Nephron (organoid): ENCODE measurements around the gene USP15.
"Not testable (repeated sequence)": the region's sequence is repeated elsewhere in the genome, so short reads cannot be mapped to it uniquely, and the experiment has no call there.

Experiments used
- H3K27ac Mint-ChIP-seq, 3 experiments: 2 replicates each; pipeline ENCODE4 v1.8.0; 2020; ENCODE audit warnings: mixed read lengths in 3 of 3, mild to moderate bottlenecking in 2 of 3, moderate library complexity in 1 of 3
- H3K27me3 Mint-ChIP-seq: 2 replicates; pipeline ENCODE4 v1.8.0; 2021; ENCODE audit warnings: low read depth, mild to moderate bottlenecking, moderate library complexity, mixed read lengths
- H3K36me3 Mint-ChIP-seq: 2 replicates; pipeline ENCODE4 v1.8.0; 2020; ENCODE audit warnings: low read depth, mixed read lengths
- H3K4me1 Mint-ChIP-seq: 2 replicates; pipeline ENCODE4 v1.8.0; 2020; ENCODE audit warnings: mixed read lengths
- H3K4me3 Mint-ChIP-seq, 3 experiments: 2 replicates each; pipeline ENCODE4 v1.8.0; 2020; ENCODE audit warnings: mild to moderate bottlenecking in 3 of 3, mixed read lengths in 3 of 3, moderate library complexity in 2 of 3
- H3K9me3 Mint-ChIP-seq: 2 replicates; pipeline ENCODE4 v1.8.0; 2020; ENCODE audit warnings: mixed read lengths
- TF ChIP-seq, protein P1 (sequence below), 3 experiments: fragments of 200-600 bp; sonication (generic); IDR thresholded peaks; one replicate each; pipeline ENCODE4 v1.5.0; 2021; ENCODE audit warnings: antibody characterized with exemption in 3 of 3; ENCODE audit not compliant: unreplicated experiment in 3 of 3

USP15 gene

GRCh38 chr12:62332598-62332997, 72.4 kb downstream of the USP15 start:
- H3K4me3 Mint-ChIP-seq = no peak overlapping the region
- H3K36me3 Mint-ChIP-seq = peaks cover 32% of the 10 kb centered on the region
- no peaks in the 10 kb centered on the region for H3K4me1 Mint-ChIP-seq
- H3K9me3 Mint-ChIP-seq = peaks cover 5% of the 10 kb centered on the region
- H3K27ac Mint-ChIP-seq = no peak overlapping the region
- TF ChIP-seq, protein P1, sequence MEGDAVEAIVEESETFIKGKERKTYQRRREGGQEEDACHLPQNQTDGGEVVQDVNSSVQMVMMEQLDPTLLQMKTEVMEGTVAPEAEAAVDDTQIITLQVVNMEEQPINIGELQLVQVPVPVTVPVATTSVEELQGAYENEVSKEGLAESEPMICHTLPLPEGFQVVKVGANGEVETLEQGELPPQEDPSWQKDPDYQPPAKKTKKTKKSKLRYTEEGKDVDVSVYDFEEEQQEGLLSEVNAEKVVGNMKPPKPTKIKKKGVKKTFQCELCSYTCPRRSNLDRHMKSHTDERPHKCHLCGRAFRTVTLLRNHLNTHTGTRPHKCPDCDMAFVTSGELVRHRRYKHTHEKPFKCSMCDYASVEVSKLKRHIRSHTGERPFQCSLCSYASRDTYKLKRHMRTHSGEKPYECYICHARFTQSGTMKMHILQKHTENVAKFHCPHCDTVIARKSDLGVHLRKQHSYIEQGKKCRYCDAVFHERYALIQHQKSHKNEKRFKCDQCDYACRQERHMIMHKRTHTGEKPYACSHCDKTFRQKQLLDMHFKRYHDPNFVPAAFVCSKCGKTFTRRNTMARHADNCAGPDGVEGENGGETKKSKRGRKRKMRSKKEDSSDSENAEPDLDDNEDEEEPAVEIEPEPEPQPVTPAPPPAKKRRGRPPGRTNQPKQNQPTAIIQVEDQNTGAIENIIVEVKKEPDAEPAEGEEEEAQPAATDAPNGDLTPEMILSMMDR (IDR thresholded peaks at IDR 0.05; ENCODE audit: unreplicated experiment in 3 of 3) = no peak
- no peaks in the 10 kb centered on the region for H3K27me3 Mint-ChIP-seq

GRCh38 chr12:62335057-62335456, 74.9 kb downstream of the USP15 start:
- Mint-ChIP-seq H3K4me3 (no peak overlapping the region), H3K4me1 (no peaks in the 10 kb centered on the region), H3K27ac (no peak overlapping the region), H3K27me3 (no peaks in the 10 kb centered on the region), H3K9me3 (peaks cover 26% of the 10 kb centered on the region), H3K36me3 (peaks cover 46% of the 10 kb centered on the region)
- TF ChIP-seq, protein P1 (IDR thresholded peaks at IDR 0.05; ENCODE audit: unreplicated experiment in 3 of 3) = no peak

DNA sequence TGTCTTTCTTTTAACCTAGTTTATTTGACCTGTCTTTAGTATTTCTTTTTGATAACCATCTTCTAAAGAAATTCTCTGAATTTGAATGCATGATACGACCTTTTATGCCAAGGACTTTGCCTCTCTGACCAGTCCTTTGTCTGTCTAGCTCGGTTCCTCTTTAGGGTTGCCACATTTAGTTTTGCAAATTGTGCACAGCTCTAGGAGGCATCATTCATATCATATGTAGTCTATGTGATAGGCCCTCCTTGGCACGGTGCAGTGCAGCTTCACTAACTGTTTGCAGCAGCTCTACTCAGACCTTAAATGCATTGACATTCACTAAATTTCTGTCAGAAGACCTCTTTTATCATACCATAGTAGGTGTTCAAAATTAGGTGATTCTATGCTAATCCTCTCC, 75.6 kb downstream of the USP15 start:
- no peaks in the 10 kb centered on the region for H3K27me3 Mint-ChIP-seq
- H3K4me1 Mint-ChIP-seq = no peaks in the 10 kb centered on the region
- no peak overlapping the region for H3K27ac Mint-ChIP-seq
- TF ChIP-seq, protein P1 (IDR thresholded peaks at IDR 0.05; ENCODE audit: unreplicated experiment in 3 of 3) = no peak
- no peak overlapping the region for H3K4me3 Mint-ChIP-seq
- peaks cover 54% of the 10 kb centered on the region for H3K36me3 Mint-ChIP-seq
- H3K9me3 Mint-ChIP-seq = peaks cover 33% of the 10 kb centered on the region

DNA sequence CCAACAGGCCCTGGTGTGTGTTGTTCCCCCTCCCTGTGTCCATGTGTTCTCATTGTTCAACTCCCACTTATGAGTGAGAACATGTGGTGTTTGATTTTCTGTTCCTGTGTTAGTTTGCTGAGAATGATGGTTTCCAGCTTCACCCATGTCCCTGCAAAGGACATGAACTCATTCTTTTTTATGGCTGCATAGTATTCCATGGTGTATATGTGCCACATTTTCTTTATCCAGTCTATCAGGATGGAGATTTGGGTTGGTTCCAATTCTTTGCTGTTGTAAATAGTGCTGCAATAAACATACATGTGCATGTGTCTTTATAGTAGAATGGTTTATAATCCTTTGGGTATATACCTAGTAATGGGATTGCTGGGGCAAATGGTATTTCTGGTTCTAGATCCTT, 77.4 kb downstream of the USP15 start:
- not testable (repeated sequence) for H3K4me1 Mint-ChIP-seq, H3K4me3 Mint-ChIP-seq, H3K27me3 Mint-ChIP-seq, H3K27ac Mint-ChIP-seq
- Mint-ChIP-seq H3K9me3 (peaks cover 44% of the 10 kb centered on the region), H3K36me3 (peaks cover 67% of the 10 kb centered on the region)

DNA sequence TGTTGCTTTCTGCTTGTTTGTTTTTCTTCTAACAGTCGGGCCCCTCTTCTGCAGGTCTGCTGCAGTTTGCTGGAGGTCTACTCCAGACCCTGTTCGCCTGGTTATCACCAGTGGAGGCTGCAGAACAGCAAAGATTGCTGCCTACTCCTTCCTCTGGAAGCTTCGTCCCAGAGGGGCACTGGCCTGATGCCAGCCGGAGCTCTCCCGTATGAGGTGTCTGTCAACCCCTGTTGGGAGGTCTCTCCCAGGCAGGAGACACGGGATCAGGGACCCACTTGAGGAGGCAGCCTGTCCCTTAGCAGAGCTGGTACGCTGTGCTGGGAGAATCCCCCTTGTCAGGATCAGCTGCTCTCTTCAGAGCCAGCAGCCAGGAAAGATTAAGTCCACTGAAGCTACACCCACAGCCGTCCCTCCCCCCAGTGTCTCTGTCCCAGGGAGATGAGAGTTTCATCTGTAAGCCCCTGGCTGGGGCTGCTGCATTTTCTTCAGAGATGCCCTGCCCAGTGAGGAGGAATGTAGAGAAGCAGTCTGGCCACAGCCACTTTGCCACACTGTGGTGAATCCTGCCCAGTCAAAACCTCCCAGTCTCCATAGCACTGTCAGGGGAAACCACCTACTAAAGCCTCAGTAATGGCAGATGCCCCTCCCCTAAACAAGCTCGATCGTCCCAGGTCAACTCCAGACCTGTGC, 82.6 kb downstream of the USP15 start:
- H3K27me3 Mint-ChIP-seq, H3K4me3 Mint-ChIP-seq, H3K27ac Mint-ChIP-seq, H3K4me1 Mint-ChIP-seq: not testable (repeated sequence)
- Mint-ChIP-seq H3K9me3 (peaks cover 55% of the 10 kb centered on the region), H3K36me3 (peaks cover 87% of the 10 kb centered on the region)

DNA sequence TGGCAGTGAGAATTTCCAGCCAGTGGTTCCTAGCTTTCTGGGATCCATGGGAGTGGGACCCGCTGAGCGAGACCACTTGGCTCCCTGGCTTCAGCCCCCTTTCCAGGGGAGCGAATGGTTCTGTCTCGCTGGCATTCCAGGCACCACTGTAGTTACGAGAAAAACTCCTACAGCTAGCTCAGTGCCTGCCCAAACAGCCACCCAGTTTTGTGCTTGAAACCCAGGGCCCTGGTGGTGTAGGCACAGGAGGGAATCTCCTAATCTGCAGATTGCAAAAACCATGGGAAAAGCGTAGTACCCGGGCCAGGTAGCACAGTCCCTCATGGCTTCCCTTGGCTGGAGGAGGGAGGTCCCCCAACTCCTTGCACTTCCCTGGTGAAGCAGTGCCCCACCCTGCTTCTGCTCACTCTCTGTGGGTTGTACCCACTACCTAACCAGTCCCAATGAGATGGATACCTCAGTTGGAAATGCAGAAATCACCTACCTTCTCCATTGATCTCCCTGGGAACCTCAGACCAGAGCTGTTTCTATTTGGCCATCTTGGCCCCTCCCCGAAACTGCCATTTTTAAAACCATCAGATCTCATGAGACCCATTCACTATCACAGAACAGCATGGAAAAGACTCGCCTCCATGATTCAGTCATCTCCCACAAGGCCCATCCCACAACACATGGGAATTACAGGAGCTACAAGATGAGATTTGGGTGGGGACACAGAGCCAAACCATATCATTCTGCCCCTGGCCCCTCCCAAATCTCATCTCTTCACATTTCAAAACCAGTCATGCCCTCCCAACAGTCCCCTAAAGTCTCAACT, 83.3 kb downstream of the USP15 start:
- not testable (repeated sequence) for H3K4me3 Mint-ChIP-seq, H3K4me1 Mint-ChIP-seq, H3K27ac Mint-ChIP-seq, H3K27me3 Mint-ChIP-seq
- Mint-ChIP-seq H3K36me3 (peaks cover 80% of the 10 kb centered on the region), H3K9me3 (peaks cover 48% of the 10 kb centered on the region)

DNA sequence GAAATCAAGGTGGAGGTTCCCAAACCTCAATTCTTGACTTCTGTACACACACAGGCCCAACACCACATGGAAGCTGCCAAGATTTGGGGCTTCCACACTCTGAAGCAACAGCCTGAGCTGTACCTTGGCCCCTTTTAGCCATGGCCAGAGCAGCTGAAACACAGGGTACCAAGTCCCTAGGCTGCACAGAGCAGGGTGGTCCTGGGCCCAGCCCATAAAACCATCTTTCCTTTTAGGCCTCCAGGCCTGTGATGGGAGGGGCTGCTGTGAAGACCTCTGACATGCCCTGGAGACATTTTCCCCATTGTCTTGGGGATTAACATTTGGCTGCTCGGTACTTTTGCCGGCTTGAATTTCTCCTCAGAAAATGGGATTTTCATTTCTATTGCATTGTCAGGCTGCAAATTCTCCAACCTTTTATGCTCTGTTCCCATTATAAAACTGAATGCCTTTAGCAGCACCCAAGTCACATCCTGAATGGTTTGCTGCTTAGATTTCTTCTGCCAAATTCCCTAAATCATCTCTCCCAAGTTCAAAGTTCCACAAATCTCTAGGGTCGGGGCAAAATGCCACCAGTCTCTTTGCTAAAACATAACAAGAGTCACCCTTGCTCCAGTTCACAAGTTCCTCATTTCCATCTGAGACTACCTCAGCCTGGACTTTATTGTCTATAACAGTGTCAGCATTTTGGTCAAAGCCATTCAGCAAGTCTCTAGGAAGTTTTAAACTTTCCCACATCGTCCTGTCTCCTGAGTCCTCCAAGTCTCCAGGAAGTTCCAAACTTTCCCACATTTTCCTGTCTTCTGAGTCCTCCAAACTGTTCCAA, 84.7 kb downstream of the USP15 start:
- H3K4me3 Mint-ChIP-seq, H3K4me1 Mint-ChIP-seq, H3K27me3 Mint-ChIP-seq, H3K27ac Mint-ChIP-seq: not testable (repeated sequence)
- H3K9me3 Mint-ChIP-seq = peaks cover 36% of the 10 kb centered on the region
- H3K36me3 Mint-ChIP-seq = peaks cover 68% of the 10 kb centered on the region
